OCI-LY7 (cell line): ENCODE measurements around the gene MYMK. TPM values are rescaled to one million over a fixed set of nuclear protein-coding genes. Genes with fewer than 3 reads are reported as not detected.

ENCODE experiments used
- BruUV-seq: library from RNA; stranded (reverse); fragments of 400-500 nt; replicated peaks from 2 replicates; lab custom pipeline; 2021; lab: Mats Ljungman, UMichigan
- CTCF ChIA-PET: fragments of 300-600 bp; sonication (Branson Sonifier 250); formaldehyde crosslinking; loops from one replicate; lab custom pipeline; 2022; ENCODE audit warnings: antibody characterized with exemption; ENCODE audit not compliant: unreplicated experiment; lab: Charles Lee
- POLR2A ChIA-PET: fragments of 300-600 bp; sonication (Branson Sonifier 250); formaldehyde crosslinking; loops from one replicate; lab custom pipeline; 2022; ENCODE audit warnings: antibody characterized with exemption; lab: Charles Lee
- DNase-seq: peaks from one replicate; pipeline ENCODE4 v3.0.0-alpha.2; 2015; ENCODE audit warnings: low spot score
- H2AFZ ChIP-seq: fragments of 200-600 bp; sonication (generic), shearing (Covaris generic); 2 replicates; pipeline ENCODE4 v1.6.1; 2014; ENCODE audit warnings: mild to moderate bottlenecking, antibody characterized with exemption, low read length, moderate library complexity
- H3K27ac ChIP-seq: fragments of 200-600 bp; sonication (generic); 2 replicates; pipeline ENCODE4 v1.5.1; 2014; ENCODE audit warnings: mixed run types, low read depth, mild to moderate bottlenecking, moderate library complexity, low read length, inconsistent platforms; ENCODE audit not compliant: poor library complexity, severe bottlenecking
- H3K36me3 ChIP-seq: fragments of 200-600 bp; sonication (generic); 2 replicates; pipeline ENCODE4 v1.6.1; 2014; ENCODE audit warnings: mild to moderate bottlenecking, antibody characterized with exemption, low read length, moderate library complexity, mixed read lengths; ENCODE audit not compliant: insufficient read depth
- H3K4me1 ChIP-seq: fragments of 200-600 bp; sonication (generic); 2 replicates; pipeline ENCODE4 v1.5.1; 2014; ENCODE audit warnings: mild to moderate bottlenecking, low read length; ENCODE audit not compliant: insufficient read depth, poor library complexity, severe bottlenecking
- H3K4me2 ChIP-seq: fragments of 200-600 bp; sonication (generic); 2 replicates; pipeline ENCODE4 v1.6.1; 2014; ENCODE audit warnings: mild to moderate bottlenecking, low read length
- H3K4me3 ChIP-seq: fragments of 200-600 bp; sonication (generic); 2 replicates; pipeline ENCODE4 v1.5.1; 2014; ENCODE audit warnings: mild to moderate bottlenecking, low read depth, low read length; ENCODE audit not compliant: poor library complexity, severe bottlenecking
- H3K79me2 ChIP-seq: fragments of 200-600 bp; sonication (generic); 2 replicates; pipeline ENCODE4 v1.6.1; 2016; ENCODE audit warnings: low read depth, mild to moderate bottlenecking, low read length, moderate library complexity, mixed read lengths; ENCODE audit not compliant: insufficient read depth
- H3K9me2 ChIP-seq: fragments of 200-600 bp; sonication (generic); 2 replicates; pipeline ENCODE4 v1.6.1; 2016; ENCODE audit warnings: mild to moderate bottlenecking, low read length, mixed read lengths; ENCODE audit not compliant: insufficient read depth
- H3K9me3 ChIP-seq: fragments of 200-600 bp; sonication (generic); 2 replicates; pipeline ENCODE4 v1.6.1; 2014; ENCODE audit warnings: mild to moderate bottlenecking, mixed run types, low read length, mixed read lengths
- H4K20me1 ChIP-seq: fragments of 200-600 bp; sonication (generic); 2 replicates; pipeline ENCODE4 v1.6.1; 2014; ENCODE audit warnings: mild to moderate bottlenecking, antibody characterized with exemption, low read length, moderate library complexity, mixed read lengths; ENCODE audit not compliant: insufficient read depth
- EZH2phosphoT487 ChIP-seq: fragments of 200-600 bp; sonication (generic); IDR thresholded peaks from 2 replicates; pipeline ENCODE4 v1.6.1; 2018; ENCODE audit warnings: low read depth, borderline replicate concordance, mild to moderate bottlenecking, mixed run types, antibody characterized with exemption, low read length, moderate library complexity, mixed read lengths
- intact Hi-C: fragments of 100-400 bp; cut with micrococcal nuclease; formaldehyde crosslinking; loops from one replicate; pipeline ENCODE4 v1.10.0; 2022; ENCODE audit not compliant: unreplicated experiment
- total RNA-seq, 2 experiments: library from RNA; depleted of rRNA in 1 of 2; stranded (reverse); fragments of >200 nt in 1 of 2; shearing (Covaris generic) in 1 of 2; gene quantifications; 2 replicates each; pipeline ENCODE4 v1.2.3, GENCODE V29; 2014 to 2022
- TF ChIP-seq, protein P1 (sequence below): fragments of 200-600 bp; sonication (generic); conservative IDR thresholded peaks from 2 replicates; pipeline ENCODE4 v1.5.1; 2014; ENCODE audit warnings: mild to moderate bottlenecking, antibody characterized with exemption, low read length, moderate library complexity, mixed read lengths

The MYMK gene
- total RNA-seq, 2 experiments from 2014 or later: not detected

DNA sequence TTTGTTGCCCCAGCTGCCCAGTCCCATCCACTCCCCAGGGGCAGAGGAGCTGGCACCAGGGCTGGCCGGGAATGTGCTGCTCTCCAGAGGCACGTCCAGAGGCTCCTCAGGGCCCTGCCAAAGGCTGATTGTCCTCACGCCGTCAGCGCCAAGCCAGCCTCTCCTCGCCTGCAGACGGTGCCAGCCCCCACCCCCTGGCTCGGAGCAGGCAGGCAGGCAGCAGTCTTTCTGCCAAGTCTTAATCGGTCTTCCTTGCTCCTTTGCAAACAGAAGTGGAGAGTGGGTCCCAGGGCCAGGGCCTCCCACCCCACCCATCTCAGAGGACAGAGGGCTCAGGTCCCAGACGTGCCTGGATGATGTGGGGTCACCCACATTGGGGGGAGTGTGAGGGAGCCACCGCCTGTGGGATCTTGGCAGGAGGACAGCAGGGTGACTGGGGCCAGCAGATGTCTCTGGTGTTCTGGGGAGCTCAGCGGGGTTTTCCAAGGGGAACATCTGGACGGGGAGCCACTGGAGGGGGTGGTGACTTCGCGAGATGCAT lies 48.1 kb upstream of the MYMK start:
- Histone ChIP-seq H3K4me2 (no peak overlapping the region), H4K20me1 (no peaks in the 10 kb centered on the region), H3K36me3 (no peaks in the 10 kb centered on the region), H3K4me1 (peaks cover 10% of the 10 kb centered on the region), H3K27ac (no peak overlapping the region), H3K9me3 (no peaks in the 10 kb centered on the region), H3K79me2 (no peaks in the 10 kb centered on the region), H3K9me2 (no peaks in the 10 kb centered on the region), H2AFZ (no peak overlapping the region), H3K4me3 (no peak overlapping the region)
- ChIA-PET POLR2A (no interaction called here), CTCF (no interaction called here)
- no peak for DNase-seq
- TF ChIP-seq, protein P1, sequence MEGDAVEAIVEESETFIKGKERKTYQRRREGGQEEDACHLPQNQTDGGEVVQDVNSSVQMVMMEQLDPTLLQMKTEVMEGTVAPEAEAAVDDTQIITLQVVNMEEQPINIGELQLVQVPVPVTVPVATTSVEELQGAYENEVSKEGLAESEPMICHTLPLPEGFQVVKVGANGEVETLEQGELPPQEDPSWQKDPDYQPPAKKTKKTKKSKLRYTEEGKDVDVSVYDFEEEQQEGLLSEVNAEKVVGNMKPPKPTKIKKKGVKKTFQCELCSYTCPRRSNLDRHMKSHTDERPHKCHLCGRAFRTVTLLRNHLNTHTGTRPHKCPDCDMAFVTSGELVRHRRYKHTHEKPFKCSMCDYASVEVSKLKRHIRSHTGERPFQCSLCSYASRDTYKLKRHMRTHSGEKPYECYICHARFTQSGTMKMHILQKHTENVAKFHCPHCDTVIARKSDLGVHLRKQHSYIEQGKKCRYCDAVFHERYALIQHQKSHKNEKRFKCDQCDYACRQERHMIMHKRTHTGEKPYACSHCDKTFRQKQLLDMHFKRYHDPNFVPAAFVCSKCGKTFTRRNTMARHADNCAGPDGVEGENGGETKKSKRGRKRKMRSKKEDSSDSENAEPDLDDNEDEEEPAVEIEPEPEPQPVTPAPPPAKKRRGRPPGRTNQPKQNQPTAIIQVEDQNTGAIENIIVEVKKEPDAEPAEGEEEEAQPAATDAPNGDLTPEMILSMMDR: no peak
- TF ChIP-seq EZH2phosphoT487: no peak
- intact Hi-C loops: no loop called here
- BruUV-seq: no TSS peak

DNA sequence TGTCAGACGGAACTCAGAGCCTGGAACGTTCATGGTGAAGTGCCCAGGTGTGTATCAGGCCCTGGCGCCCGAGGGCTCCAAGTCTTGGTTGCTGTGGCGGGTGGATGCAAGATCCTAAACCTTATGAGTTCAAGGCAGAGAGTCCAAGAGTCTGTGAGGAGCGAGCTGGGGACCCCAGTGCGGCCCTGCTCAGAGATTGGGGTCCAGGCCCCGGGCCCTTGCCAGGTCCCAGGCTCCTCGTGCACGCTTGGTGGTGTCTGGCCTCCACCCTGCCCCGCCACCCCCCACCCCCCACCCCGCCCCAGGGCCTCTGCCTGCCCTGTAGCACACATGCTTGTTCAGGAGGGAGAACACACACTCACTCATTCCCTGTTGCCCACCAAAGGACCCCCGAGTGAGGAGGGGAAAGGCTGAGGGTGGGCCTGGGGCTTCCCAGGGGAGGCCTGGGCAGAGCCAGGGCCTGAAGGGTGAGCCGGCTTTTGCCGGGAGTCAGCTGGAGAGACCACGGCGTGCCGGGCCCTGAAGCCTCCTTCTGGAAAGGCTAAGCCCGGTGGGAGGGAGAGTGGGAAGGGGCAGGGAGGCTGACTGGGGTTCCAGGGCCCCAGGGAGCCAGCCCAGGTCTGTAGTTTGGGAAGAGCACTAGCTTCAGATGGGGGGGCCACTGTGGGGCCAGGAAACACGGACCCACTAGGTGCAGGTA lies 47.3 kb upstream of the MYMK start:
- Histone ChIP-seq H2AFZ (no peak overlapping the region), H3K79me2 (no peaks in the 10 kb centered on the region), H3K36me3 (no peaks in the 10 kb centered on the region), H3K27ac (no peak overlapping the region), H3K4me3 (no peak overlapping the region), H3K4me1 (peaks cover 3% of the 10 kb centered on the region), H3K9me2 (no peaks in the 10 kb centered on the region), H4K20me1 (no peaks in the 10 kb centered on the region), H3K9me3 (no peaks in the 10 kb centered on the region), H3K4me2 (no peak overlapping the region)
- CTCF ChIA-PET: no interaction called here
- TF ChIP-seq, protein P1: no peak
- no peak for TF ChIP-seq EZH2phosphoT487
- POLR2A ChIA-PET: no interaction called here
- BruUV-seq: no TSS peak
- intact Hi-C loops: no loop called here
- no peak for DNase-seq

DNA sequence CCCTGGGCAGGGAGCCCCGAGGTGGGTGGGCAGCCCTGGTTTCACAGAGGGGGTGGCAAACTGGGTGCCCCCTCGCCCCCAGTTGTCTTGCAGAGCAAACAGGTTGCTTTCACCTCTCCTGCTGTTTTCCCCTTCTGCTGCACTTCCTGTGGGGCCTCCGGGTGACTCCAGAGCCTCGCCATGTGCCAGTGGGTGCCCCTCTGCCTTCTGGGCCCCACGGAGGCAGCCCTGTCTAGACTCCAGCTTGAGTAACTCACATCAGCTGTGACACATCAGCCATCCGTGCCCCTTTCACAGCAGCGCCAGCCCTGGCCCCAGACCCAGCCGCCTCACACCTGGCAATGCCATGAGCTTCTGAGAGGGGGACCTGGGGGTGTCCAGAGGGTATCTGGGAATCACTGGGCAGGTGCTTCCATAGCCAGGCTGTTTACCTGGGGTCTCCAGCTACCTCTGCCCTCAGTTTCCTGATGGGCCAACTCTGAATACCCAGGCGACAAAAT lies 46.7 kb upstream of the MYMK start:
- Histone ChIP-seq H3K36me3 (no peaks in the 10 kb centered on the region), H3K79me2 (no peaks in the 10 kb centered on the region), H3K4me3 (no peak overlapping the region), H3K4me2 (no peak overlapping the region), H3K9me2 (no peaks in the 10 kb centered on the region), H3K4me1 (peaks cover 3% of the 10 kb centered on the region), H4K20me1 (no peaks in the 10 kb centered on the region), H2AFZ (no peak overlapping the region), H3K9me3 (no peaks in the 10 kb centered on the region), H3K27ac (no peak overlapping the region)
- CTCF ChIA-PET: no interaction called here
- BruUV-seq: no TSS peak
- no peak for DNase-seq
- POLR2A ChIA-PET: no interaction called here
- no peak for TF ChIP-seq EZH2phosphoT487
- TF ChIP-seq, protein P1: no peak
- intact Hi-C loops: no loop called here
